GM10266 (cell line): ENCODE measurements around the gene CDK7.

Experiments used
- DNase-seq: peaks from one replicate; pipeline ENCODE4 v3.0.0; 2012; ENCODE audit errors: extremely low spot score
- CTCF ChIP-seq: IDR thresholded peaks from 2 replicates; pipeline ENCODE4 v1.5.1; 2012; ENCODE audit warnings: mild to moderate bottlenecking, low read depth; ENCODE audit not compliant: control insufficient read depth, insufficient read depth; ENCODE audit errors: missing control alignments

CDK7 gene

DNA sequence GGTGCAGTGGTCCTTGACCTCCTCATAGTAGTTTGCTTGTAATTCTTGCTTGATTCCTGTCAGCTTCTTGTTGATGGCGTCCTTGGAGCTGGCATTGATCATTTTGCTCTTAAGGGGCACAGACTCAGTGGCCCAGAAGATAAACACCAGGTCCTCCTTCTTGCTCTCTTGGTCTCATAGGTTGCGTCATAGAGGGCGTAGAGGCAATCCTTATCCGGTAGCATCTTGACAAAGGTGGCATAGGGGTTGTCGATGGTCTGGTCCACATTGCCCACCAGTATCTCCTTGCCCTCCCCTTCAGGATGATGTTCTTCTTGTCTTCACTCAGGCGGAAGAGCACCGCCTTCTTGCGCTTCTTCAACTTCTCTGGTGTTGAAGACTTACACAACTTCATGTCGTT, 78.7 kb downstream of the CDK7 start:
- no peak for TF ChIP-seq CTCF
- no peak for DNase-seq

DNA sequence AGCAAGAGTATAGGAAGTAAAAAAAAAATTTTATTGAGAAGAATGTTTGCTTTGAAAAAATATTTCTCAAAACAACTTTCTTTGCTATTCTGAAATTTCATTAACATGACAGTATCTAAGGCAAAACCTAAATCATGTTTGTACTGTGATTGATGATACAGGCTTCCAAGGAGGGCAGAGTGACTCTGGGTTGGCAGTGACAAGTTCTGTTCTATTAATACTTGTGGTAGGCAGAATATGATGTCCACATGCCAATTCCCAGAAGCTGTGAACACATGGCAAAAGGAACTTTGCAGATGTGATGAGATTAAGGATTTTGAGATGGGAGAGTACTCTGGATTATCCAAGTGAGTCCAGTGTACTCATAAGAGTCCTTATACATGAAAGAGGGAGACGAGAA, 81.3 kb downstream of the CDK7 start:
- DNase-seq: no peak
- no peak for TF ChIP-seq CTCF

GRCh38 chr5:69317391-69317790, 82.7 kb downstream of the CDK7 start:
- no peak for DNase-seq
- TF ChIP-seq CTCF: no peak

DNA sequence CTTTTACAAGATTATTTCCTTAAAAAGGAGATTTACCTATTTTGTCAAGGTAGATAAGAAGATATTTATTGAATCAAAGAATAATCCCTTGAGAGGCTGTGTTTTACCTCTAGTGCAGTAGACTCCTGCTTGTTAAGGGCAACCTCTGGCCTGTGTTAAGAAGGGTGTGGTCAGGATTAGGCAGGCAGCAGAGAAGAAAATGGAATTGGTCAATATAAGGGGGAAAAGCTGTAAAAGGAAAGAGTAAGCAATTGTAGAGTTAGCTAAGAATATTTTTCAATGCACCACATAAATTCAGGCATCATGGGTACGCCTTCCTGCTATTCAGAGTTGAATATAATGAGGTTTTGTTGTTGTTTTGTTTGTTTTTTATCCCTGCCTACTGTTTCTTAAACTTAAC, 91.7 kb downstream of the CDK7 start:
- no peak for TF ChIP-seq CTCF

More for the DNA sequence above, 91.7 kb downstream of the CDK7 start:
- DNase-seq: no peak
